ENCODE results near the gene MYH9.

MYH9 gene

GRCh38 chr22:36321797-36322601 is 65.8 kb downstream of the MYH9 start:
- Mint-ChIP-seq H3K36me3 (peaks cover 2% of the 10 kb centered on the region), H3K27ac (peak overlapping the region; percentile 81)

DNA sequence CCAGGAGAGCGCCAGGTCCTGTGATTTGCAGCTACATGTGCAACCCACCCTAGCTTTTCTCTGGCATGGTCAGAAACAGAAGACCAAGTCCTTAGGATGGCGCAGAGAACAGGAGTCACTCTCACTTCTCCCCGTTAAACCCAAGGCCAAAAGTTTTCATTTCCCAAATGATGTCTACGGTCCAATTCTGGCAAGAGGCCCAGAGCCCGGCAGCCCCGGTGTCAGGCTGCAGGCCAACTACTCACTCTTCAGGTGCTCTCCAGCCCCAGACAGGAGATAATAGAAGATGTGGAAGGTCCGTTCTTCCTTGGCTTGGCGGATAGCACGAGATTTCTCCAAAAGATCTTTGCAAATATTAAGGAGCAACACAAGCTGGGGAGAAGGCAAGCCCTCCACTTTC is 67.2 kb downstream of the MYH9 start:
- Mint-ChIP-seq H3K27ac (peak overlapping the region; percentile 73), H3K4me1 (ENCODE audit: low read depth) (peaks cover 5% of the 10 kb centered on the region), H3K9me3 (ENCODE audit: low read depth) (no peaks in the 10 kb centered on the region), H3K36me3 (peaks cover 2% of the 10 kb centered on the region), H3K4me3 (no peak overlapping the region), H3K27me3 (no peaks in the 10 kb centered on the region)

More at GRCh38 chr22:36321797-36322601, 65.8 kb downstream of the MYH9 start:
- Mint-ChIP-seq H3K27me3 (no peaks in the 10 kb centered on the region), H3K4me3 (no peak overlapping the region), H3K9me3 (ENCODE audit: low read depth) (no peaks in the 10 kb centered on the region), H3K4me1 (ENCODE audit: low read depth) (peaks cover 12% of the 10 kb centered on the region)

GRCh38 chr22:36319595-36320497 is 67.9 kb downstream of the MYH9 start:
- Mint-ChIP-seq H3K36me3 (peaks cover 4% of the 10 kb centered on the region), H3K27me3 (no peaks in the 10 kb centered on the region), H3K4me3 (no peak overlapping the region), H3K27ac (peak overlapping the region; percentile 73), H3K4me1 (ENCODE audit: low read depth) (peaks cover 3% of the 10 kb centered on the region), H3K9me3 (ENCODE audit: low read depth) (no peaks in the 10 kb centered on the region)

DNA sequence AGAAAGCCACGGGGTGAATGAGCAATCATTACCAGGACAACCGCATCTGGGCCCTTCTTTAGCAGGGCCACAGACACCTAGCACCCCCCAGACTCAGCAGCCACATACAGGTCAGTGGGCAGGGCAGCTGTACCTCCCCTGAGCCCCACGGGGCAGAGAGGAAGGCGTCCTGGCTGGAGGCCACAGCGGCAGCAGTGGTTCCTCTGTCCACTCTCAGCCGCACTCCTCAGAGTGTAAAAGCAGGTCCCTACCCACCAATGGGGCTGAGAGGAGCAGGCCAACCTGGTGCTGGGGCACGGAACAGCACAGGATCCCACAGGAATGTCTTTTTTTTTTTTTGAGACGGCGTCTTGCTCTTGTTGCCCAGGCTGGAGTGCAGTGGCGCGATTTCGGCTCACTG is 69.3 kb downstream of the MYH9 start:
- no peaks in the 10 kb centered on the region for H3K9me3 Mint-ChIP-seq (ENCODE audit: low read depth)
- H3K27ac Mint-ChIP-seq = peak overlapping the region; percentile 58
- peaks cover 2% of the 10 kb centered on the region for H3K4me1 Mint-ChIP-seq (ENCODE audit: low read depth)
- H3K4me3 Mint-ChIP-seq = no peak overlapping the region
- no peaks in the 10 kb centered on the region for H3K27me3 Mint-ChIP-seq
- H3K36me3 Mint-ChIP-seq = peaks cover 3% of the 10 kb centered on the region

GRCh38 chr22:36317658-36318271 is 70.0 kb downstream of the MYH9 start:
- H3K4me3 Mint-ChIP-seq = no peak overlapping the region
- peaks cover 3% of the 10 kb centered on the region for H3K36me3 Mint-ChIP-seq
- peak overlapping the region; percentile 64 for H3K27ac Mint-ChIP-seq
- no peaks in the 10 kb centered on the region for H3K27me3 Mint-ChIP-seq
- H3K9me3 Mint-ChIP-seq (ENCODE audit: low read depth) = no peaks in the 10 kb centered on the region
- no peaks in the 10 kb centered on the region for H3K4me1 Mint-ChIP-seq (ENCODE audit: low read depth)

GRCh38 chr22:36316419-36316818 is 71.3 kb downstream of the MYH9 start:
- Mint-ChIP-seq H3K36me3 (peaks cover 3% of the 10 kb centered on the region), H3K27me3 (no peaks in the 10 kb centered on the region), H3K27ac (peak overlapping the region; percentile 64), H3K4me1 (ENCODE audit: low read depth) (no peaks in the 10 kb centered on the region), H3K4me3 (no peak overlapping the region), H3K9me3 (ENCODE audit: low read depth) (no peaks in the 10 kb centered on the region)

DNA sequence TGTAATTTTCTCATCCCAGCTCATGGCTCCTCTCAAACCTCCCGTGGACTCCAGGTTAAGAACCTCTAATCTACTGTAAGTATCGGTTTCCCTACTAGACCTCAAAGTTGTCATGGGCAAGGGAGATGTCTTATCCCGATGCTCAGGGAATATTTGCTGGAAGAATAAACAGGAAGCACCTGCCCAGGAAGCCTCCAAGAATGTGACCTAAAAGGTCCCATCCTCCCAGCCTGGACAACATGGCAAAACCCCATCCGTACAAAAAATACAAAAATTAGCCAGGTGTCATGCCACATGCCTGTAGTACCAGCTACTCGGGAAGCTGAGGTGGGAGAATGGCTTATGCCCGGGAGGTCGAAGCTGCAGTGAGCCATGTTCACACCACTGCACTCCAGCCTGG is 72.4 kb downstream of the MYH9 start:
- Mint-ChIP-seq H3K4me3 (no peak overlapping the region), H3K36me3 (peaks cover 3% of the 10 kb centered on the region), H3K4me1 (ENCODE audit: low read depth) (no peaks in the 10 kb centered on the region), H3K27ac (peak overlapping the region; percentile 74), H3K9me3 (ENCODE audit: low read depth) (no peaks in the 10 kb centered on the region), H3K27me3 (no peaks in the 10 kb centered on the region)

- H3K4me3 Mint-ChIP-seq = no peak overlapping the region
- H3K36me3 Mint-ChIP-seq = peaks cover 3% of the 10 kb centered on the region
- no peaks in the 10 kb centered on the region for H3K27me3 Mint-ChIP-seq
- no peak overlapping the region for H3K27ac Mint-ChIP-seq
- H3K9me3 Mint-ChIP-seq (ENCODE audit: low read depth) = no peaks in the 10 kb centered on the region
- no peaks in the 10 kb centered on the region for H3K4me1 Mint-ChIP-seq (ENCODE audit: low read depth)
Observed at GRCh38 chr22:36311386-36312085, 76.2 kb downstream of the MYH9 start.

- no peaks in the 10 kb centered on the region for H3K27me3 Mint-ChIP-seq
- no peaks in the 10 kb centered on the region for H3K36me3 Mint-ChIP-seq
- H3K4me3 Mint-ChIP-seq = no peak overlapping the region
- no peaks in the 10 kb centered on the region for H3K9me3 Mint-ChIP-seq (ENCODE audit: low read depth)
- H3K27ac Mint-ChIP-seq = peak overlapping the region; percentile 58
- H3K4me1 Mint-ChIP-seq (ENCODE audit: low read depth) = peaks cover 2% of the 10 kb centered on the region
Observed at GRCh38 chr22:36308880-36309279, 78.9 kb downstream of the MYH9 start.

DNA sequence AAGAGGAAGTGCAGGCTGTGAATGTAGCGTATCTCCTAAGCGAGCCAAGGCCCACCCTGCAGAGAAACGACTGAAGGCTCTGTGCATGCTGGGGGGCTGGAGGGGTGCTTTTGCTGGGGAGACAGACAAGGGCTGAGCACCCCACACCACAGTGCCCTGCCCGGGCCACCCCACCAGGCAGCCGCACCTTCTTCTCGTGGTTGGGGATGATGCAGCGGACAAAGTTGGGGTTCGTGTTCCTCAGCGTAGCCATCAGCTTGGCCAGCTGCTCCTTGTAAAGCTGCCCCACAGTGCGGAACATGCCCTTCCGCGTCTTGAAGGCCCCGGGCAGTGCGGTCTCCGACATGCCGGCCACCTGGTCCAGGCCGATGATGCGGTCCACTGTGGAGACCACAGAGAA is 81.5 kb downstream of the MYH9 start:
- no peak overlapping the region for H3K27ac Mint-ChIP-seq
- H3K27me3 Mint-ChIP-seq = no peaks in the 10 kb centered on the region
- no peaks in the 10 kb centered on the region for H3K36me3 Mint-ChIP-seq
- no peaks in the 10 kb centered on the region for H3K9me3 Mint-ChIP-seq (ENCODE audit: low read depth)
- no peak overlapping the region for H3K4me3 Mint-ChIP-seq
- H3K4me1 Mint-ChIP-seq (ENCODE audit: low read depth) = peaks cover 9% of the 10 kb centered on the region

DNA sequence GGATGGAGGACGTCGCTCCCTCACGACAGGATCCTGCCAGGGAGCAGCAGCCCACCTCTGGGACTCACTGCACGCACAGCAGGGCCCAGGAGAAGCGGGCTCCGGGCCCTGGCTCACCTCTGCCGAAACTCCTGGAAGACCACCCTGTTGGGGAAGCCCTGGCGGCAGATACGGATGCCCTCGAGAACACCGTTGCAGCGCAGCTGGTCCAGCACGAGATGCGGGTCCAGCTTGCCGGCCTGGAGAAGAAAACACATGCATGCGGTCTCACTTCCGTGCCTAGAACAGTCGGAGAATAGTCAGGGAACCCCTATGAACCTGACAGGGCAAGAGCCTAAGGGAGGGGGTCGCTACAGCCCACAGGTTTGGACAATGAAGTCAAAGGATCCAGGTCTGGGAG is 82.0 kb downstream of the MYH9 start:
- Mint-ChIP-seq H3K4me1 (ENCODE audit: low read depth) (peaks cover 9% of the 10 kb centered on the region), H3K27me3 (no peaks in the 10 kb centered on the region), H3K9me3 (ENCODE audit: low read depth) (no peaks in the 10 kb centered on the region), H3K4me3 (no peak overlapping the region), H3K27ac (peak overlapping the region; percentile 61), H3K36me3 (peaks cover 1% of the 10 kb centered on the region)

DNA sequence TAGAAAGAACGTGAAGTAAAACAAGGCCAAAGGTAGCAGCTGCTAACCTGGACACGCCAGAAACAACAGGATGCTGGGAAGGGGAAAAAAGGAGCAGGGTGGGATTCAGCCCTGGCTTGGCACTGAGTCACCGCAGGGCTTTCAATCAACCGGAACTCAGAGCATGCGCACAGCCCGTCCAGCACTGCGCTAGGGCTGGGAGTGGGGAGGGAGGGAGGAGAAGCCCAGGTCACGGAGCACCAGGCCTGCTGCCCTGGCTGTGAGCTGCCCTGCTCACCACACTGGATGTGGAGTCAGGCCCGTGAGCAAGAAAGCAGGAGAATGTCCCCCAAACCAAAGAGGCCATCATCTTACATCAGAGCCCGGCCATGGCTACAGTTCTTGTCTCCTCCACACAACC is 83.3 kb downstream of the MYH9 start:
- Mint-ChIP-seq H3K4me3 (no peak overlapping the region), H3K27ac (peak overlapping the region; percentile 41), H3K4me1 (ENCODE audit: low read depth) (peaks cover 9% of the 10 kb centered on the region), H3K27me3 (no peaks in the 10 kb centered on the region), H3K36me3 (peaks cover 2% of the 10 kb centered on the region), H3K9me3 (ENCODE audit: low read depth) (no peaks in the 10 kb centered on the region)

DNA sequence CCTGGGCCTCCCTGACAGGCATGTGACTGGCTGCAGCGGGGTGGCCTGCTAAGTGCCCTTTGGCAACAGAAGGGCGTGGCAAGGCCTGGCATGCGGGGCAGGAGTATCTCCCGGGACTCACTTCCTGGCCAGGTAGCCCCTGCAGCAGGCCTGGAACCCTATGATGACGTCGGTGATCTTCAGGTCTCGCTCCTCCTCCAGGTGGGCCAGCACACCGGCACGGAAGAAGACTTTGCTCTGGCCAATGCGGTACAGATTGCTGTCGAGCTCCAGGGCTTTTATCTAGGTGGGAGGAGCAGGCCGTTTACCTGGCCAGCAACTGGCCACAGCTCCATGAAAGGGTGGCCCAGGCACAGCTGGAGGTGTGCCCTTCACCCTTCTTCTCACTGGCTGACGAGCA is 83.9 kb downstream of the MYH9 start:
- peaks cover 9% of the 10 kb centered on the region for H3K4me1 Mint-ChIP-seq (ENCODE audit: low read depth)
- H3K27me3 Mint-ChIP-seq = no peaks in the 10 kb centered on the region
- no peaks in the 10 kb centered on the region for H3K9me3 Mint-ChIP-seq (ENCODE audit: low read depth)
- H3K27ac Mint-ChIP-seq = no peak overlapping the region
- no peak overlapping the region for H3K4me3 Mint-ChIP-seq
- H3K36me3 Mint-ChIP-seq = peaks cover 2% of the 10 kb centered on the region

- no peak overlapping the region for H3K4me3 Mint-ChIP-seq
- no peaks in the 10 kb centered on the region for H3K27me3 Mint-ChIP-seq
- H3K9me3 Mint-ChIP-seq (ENCODE audit: low read depth) = no peaks in the 10 kb centered on the region
- peaks cover 2% of the 10 kb centered on the region for H3K36me3 Mint-ChIP-seq
- H3K4me1 Mint-ChIP-seq (ENCODE audit: low read depth) = peaks cover 9% of the 10 kb centered on the region
- H3K27ac Mint-ChIP-seq = no peak overlapping the region
Observed at GRCh38 chr22:36303115-36303467, 84.7 kb downstream of the MYH9 start.

Data from activated naive CD8-positive, alpha-beta T cell (primary cell).